ENCODE measurements around the gene RBM44. TPM values are rescaled to one million over a fixed set of nuclear protein-coding genes. Genes with fewer than 3 reads are reported as not detected.

Gene RBM44
- total and polyA plus RNA-seq, 2 donors (not counting 1 experiment from before 2014, with no cell fraction given): 0.17 to 0.34 TPM

DNA sequence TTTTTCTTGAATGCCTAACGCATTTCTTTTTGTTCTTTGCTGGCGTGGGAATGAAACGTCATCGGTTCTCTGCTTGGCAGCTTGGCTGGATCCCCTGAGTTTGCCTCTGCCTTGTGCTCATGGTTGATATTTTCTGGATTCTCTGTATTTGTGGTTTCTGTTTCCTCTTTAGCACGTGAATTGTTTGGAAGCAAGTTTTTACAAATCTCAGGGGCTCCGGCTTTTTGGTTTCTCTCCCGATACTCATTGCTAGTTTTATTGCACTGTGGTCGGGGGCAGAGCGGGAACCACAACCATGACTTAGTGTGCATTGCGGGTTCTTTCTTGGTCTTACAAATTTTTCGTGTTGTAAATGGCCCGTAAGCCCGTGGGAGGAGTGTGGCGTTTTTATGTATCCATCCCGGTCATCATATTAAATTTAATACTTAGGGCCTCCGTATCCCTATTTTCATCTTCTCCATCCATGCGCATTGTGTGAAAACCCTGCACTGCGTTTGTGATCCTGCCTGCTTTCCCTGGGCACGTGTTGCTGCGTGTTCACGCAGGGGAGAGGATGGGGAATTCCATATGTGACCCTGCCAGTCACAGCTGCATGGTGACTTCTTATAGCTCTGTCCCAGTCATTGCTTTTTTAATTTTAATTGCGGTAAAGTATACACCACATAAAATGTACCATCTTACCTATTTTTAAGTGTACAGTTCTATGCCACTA lies 70.2 kb downstream of the RBM44 start:
- Histone ChIP-seq H3K36me3 (ENCODE audit: control insufficient read depth, insufficient read depth, low read length) (no peaks in the 10 kb centered on the region), H3K4me3 (replicated peaks in 1 of 4; ENCODE audit: control extremely low read depth in 1 of 4, insufficient read depth in 1 of 4, low read depth in 3 of 4, low read length in 4 of 4) (no peak overlapping the region), H4K20me1 (ENCODE audit: control insufficient read depth, extremely low read depth, insufficient read depth, low read length) (no peaks in the 10 kb centered on the region), H3K9me3 (ENCODE audit: control insufficient read depth, insufficient read depth, low read depth, low read length) (no peaks in the 10 kb centered on the region), H3K27me3 (ENCODE audit: control insufficient read depth, insufficient read depth, low read length) (no peaks in the 10 kb centered on the region), H3K27ac (ENCODE audit: insufficient read depth, low read length) (no peak overlapping the region), H3K4me1 (ENCODE audit: control insufficient read depth, extremely low read depth, insufficient read depth, low read length) (peaks cover 11% of the 10 kb centered on the region), H2AFZ (ENCODE audit: low read length) (no peak overlapping the region), H3K79me2 (ENCODE audit: control insufficient read depth, insufficient read depth, low read length) (no peaks in the 10 kb centered on the region), H3K9ac (ENCODE audit: insufficient read depth, low read length) (no peak overlapping the region), H3K4me2 (ENCODE audit: extremely low read depth, insufficient read depth, low read length) (no peak overlapping the region)
- peak; percentile 71 to 74 for DNase-seq (ENCODE audit: low read depth in 2 of 2)
- TF ChIP-seq, protein P1, sequence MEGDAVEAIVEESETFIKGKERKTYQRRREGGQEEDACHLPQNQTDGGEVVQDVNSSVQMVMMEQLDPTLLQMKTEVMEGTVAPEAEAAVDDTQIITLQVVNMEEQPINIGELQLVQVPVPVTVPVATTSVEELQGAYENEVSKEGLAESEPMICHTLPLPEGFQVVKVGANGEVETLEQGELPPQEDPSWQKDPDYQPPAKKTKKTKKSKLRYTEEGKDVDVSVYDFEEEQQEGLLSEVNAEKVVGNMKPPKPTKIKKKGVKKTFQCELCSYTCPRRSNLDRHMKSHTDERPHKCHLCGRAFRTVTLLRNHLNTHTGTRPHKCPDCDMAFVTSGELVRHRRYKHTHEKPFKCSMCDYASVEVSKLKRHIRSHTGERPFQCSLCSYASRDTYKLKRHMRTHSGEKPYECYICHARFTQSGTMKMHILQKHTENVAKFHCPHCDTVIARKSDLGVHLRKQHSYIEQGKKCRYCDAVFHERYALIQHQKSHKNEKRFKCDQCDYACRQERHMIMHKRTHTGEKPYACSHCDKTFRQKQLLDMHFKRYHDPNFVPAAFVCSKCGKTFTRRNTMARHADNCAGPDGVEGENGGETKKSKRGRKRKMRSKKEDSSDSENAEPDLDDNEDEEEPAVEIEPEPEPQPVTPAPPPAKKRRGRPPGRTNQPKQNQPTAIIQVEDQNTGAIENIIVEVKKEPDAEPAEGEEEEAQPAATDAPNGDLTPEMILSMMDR (conservative IDR thresholded peaks at IDR 0.05 in 1 of 2, IDR thresholded peaks at IDR 0.05 in 1 of 2; ENCODE audit: low read depth in 1 of 2, low read length in 2 of 2): no peak
- TF ChIP-seq EZH2 (IDR thresholded peaks at IDR 0.05; ENCODE audit: low read length, missing control alignments): no peak

DNA sequence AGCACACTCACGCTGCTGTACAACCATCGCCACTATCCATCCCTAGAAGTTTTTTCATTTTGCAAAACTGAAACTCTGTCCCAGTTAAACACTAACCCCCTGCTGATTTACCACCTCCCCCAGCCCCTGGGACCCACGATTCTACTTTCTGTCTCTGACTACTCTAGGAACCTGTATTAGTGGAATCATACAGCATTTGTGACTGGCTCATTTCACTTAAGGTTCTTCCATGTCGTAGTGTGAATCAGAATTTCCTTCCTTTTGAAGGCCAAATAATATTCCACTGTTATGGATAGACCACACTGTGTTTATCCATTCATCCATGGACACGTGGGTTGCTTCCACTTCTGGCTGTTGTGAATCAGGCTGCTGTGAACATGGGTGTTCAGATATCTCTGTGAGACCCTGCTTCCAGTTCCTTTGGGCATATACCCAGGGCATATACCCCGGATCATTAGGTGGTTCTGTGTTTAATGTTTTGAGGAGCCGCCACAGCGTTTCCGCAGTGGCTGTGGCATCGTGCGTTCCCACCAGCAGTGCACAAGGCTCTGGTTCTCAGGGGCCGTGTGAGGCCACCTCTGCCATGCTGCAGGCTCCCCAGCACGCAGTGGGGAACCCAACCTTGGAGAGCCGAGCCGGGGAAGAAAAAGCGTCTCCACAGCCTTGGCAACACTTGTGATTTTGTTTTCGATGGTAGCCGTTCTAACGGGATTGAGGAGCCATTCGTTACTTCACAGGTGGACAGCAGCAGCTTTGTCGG lies 70.9 kb downstream of the RBM44 start:
- no peaks in the 10 kb centered on the region for H3K27me3 ChIP-seq (ENCODE audit: control insufficient read depth, insufficient read depth, low read length)
- H3K36me3 ChIP-seq (ENCODE audit: control insufficient read depth, insufficient read depth, low read length): no peaks in the 10 kb centered on the region
- H3K9me3 ChIP-seq (ENCODE audit: control insufficient read depth, insufficient read depth, low read depth, low read length): no peaks in the 10 kb centered on the region
- H3K9ac ChIP-seq (ENCODE audit: insufficient read depth, low read length): no peak overlapping the region
- no peaks in the 10 kb centered on the region for H4K20me1 ChIP-seq (ENCODE audit: control insufficient read depth, extremely low read depth, insufficient read depth, low read length)
- no peak overlapping the region for H3K27ac ChIP-seq (ENCODE audit: insufficient read depth, low read length)
- H3K79me2 ChIP-seq (ENCODE audit: control insufficient read depth, insufficient read depth, low read length): no peaks in the 10 kb centered on the region
- TF ChIP-seq, protein P1 (conservative IDR thresholded peaks at IDR 0.05 in 1 of 2, IDR thresholded peaks at IDR 0.05 in 1 of 2; ENCODE audit: low read depth in 1 of 2, low read length in 2 of 2): no peak
- TF ChIP-seq EZH2 (IDR thresholded peaks at IDR 0.05; ENCODE audit: low read length, missing control alignments): no peak
- DNase-seq (ENCODE audit: low read depth in 2 of 2): no peak
- H3K4me1 ChIP-seq (ENCODE audit: control insufficient read depth, extremely low read depth, insufficient read depth, low read length): peaks cover 14% of the 10 kb centered on the region
- no peak overlapping the region for H2AFZ ChIP-seq (ENCODE audit: low read length)
- H3K4me2 ChIP-seq (ENCODE audit: extremely low read depth, insufficient read depth, low read length): no peak overlapping the region
- no peak overlapping the region for H3K4me3 ChIP-seq (replicated peaks in 1 of 4; ENCODE audit: control extremely low read depth in 1 of 4, insufficient read depth in 1 of 4, low read depth in 3 of 4, low read length in 4 of 4)

DNA sequence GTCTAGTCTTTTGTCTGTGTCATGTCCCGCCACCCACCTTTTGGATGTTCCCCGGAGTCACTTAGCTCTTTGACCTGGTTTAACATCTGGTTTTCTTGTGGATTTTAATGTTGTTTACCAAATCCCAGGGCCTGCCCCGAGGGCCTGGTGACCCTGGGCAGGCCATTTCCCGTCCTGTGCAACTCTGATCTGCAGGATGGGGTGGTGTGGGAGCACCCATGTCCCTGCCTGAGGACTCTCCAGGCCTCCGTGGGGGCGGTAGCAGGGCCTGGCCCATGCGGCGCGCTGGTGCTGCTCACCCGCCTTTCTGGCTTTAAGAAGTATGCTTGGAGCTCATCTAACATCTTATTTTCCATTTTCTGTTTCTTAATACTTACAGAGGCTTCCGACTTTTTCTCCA lies 71.5 kb downstream of the RBM44 start:
- H3K9me3 ChIP-seq (ENCODE audit: control insufficient read depth, insufficient read depth, low read depth, low read length): no peaks in the 10 kb centered on the region
- H3K36me3 ChIP-seq (ENCODE audit: control insufficient read depth, insufficient read depth, low read length): no peaks in the 10 kb centered on the region
- no peak overlapping the region for H3K4me2 ChIP-seq (ENCODE audit: extremely low read depth, insufficient read depth, low read length)
- no peak overlapping the region for H3K9ac ChIP-seq (ENCODE audit: insufficient read depth, low read length)
- no peak overlapping the region for H3K27ac ChIP-seq (ENCODE audit: insufficient read depth, low read length)
- no peak for TF ChIP-seq EZH2 (IDR thresholded peaks at IDR 0.05; ENCODE audit: low read length, missing control alignments)
- TF ChIP-seq, protein P1 (conservative IDR thresholded peaks at IDR 0.05 in 1 of 2, IDR thresholded peaks at IDR 0.05 in 1 of 2; ENCODE audit: low read depth in 1 of 2, low read length in 2 of 2): no peak
- peaks cover 14% of the 10 kb centered on the region for H3K4me1 ChIP-seq (ENCODE audit: control insufficient read depth, extremely low read depth, insufficient read depth, low read length)
- no peak overlapping the region for H2AFZ ChIP-seq (ENCODE audit: low read length)
- no peak overlapping the region for H3K4me3 ChIP-seq (replicated peaks in 1 of 4; ENCODE audit: control extremely low read depth in 1 of 4, insufficient read depth in 1 of 4, low read depth in 3 of 4, low read length in 4 of 4)
- no peaks in the 10 kb centered on the region for H3K79me2 ChIP-seq (ENCODE audit: control insufficient read depth, insufficient read depth, low read length)
- no peaks in the 10 kb centered on the region for H3K27me3 ChIP-seq (ENCODE audit: control insufficient read depth, insufficient read depth, low read length)
- no peak for DNase-seq (ENCODE audit: low read depth in 2 of 2)
- no peaks in the 10 kb centered on the region for H4K20me1 ChIP-seq (ENCODE audit: control insufficient read depth, extremely low read depth, insufficient read depth, low read length)

All from fibroblast of lung (primary cell).